T-helper 2 cell treated with Interferon-gamma antibody and Interleukin-4, amounts not matched to agents 5 μg/mL and 100 μg/mL, for 36 hours (primary cell): ENCODE data around the gene VAMP1.

ENCODE experiments used
- DNase-seq: peaks from one replicate; pipeline ENCODE4 v3.0.0; 2021; ENCODE audit warnings: low spot score
- H3K27ac Mint-ChIP-seq: one replicate; pipeline ENCODE4 v1.8.0; 2021; ENCODE audit warnings: mild to moderate bottlenecking, mixed read lengths
- H3K27me3 Mint-ChIP-seq: one replicate; pipeline ENCODE4 v1.8.0; 2021; ENCODE audit warnings: low read depth, mixed read lengths
- H3K36me3 Mint-ChIP-seq: one replicate; pipeline ENCODE4 v1.8.0; 2021; ENCODE audit warnings: low read depth, mixed read lengths
- H3K4me1 Mint-ChIP-seq: one replicate; pipeline ENCODE4 v1.8.0; 2021; ENCODE audit warnings: low read depth, mixed read lengths
- H3K4me3 Mint-ChIP-seq: one replicate; pipeline ENCODE4 v1.8.0; 2022; ENCODE audit warnings: mild to moderate bottlenecking, moderate library complexity, mixed read lengths
- H3K9me3 Mint-ChIP-seq: one replicate; pipeline ENCODE4 v1.8.0; 2021; ENCODE audit warnings: mixed read lengths

The VAMP1 gene

DNA sequence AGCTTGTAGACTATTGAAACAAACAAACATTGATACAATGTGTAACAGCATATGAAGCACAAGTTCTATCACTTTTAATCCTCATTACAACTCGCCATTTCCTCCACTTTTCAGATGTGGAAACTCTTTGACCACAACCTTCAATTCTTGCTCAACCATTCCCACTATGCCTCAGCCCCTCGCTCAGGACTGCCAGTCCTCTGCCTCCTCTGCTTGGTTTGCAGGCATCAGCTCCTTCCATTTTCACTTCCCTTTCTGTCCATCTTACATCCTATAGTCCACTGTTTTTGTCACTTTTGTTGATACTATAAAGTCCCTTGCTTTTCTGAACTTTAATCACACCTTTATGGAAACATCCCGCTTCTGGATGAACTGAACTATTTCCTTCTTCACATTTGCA is 53.9 kb downstream of the VAMP1 start:
- DNase-seq = no peak
- Mint-ChIP-seq H3K27me3 (no peaks in the 10 kb centered on the region), H3K9me3 (no peaks in the 10 kb centered on the region), H3K4me3 (no peak overlapping the region), H3K27ac (no peak overlapping the region), H3K36me3 (no peaks in the 10 kb centered on the region), H3K4me1 (peaks cover 13% of the 10 kb centered on the region)
